DND-41 (cell line): ENCODE measurements around the gene SKAP1.

Experiments
- EZH2 ChIP-seq: IDR thresholded peaks from 3 replicates; pipeline ENCODE4 v1.6.1; 2012; ENCODE audit warnings: borderline replicate concordance, low read depth, mild to moderate bottlenecking, moderate library complexity, low read length, inconsistent platforms; ENCODE audit not compliant: severe bottlenecking
- TF ChIP-seq, protein P1 (sequence below): IDR thresholded peaks from 2 replicates; pipeline ENCODE4 v1.5.1; 2012; ENCODE audit warnings: borderline replicate concordance, low read length, moderate library complexity, mild to moderate bottlenecking; ENCODE audit not compliant: poor library complexity, severe bottlenecking; ENCODE audit errors: extremely low read depth

DNA sequence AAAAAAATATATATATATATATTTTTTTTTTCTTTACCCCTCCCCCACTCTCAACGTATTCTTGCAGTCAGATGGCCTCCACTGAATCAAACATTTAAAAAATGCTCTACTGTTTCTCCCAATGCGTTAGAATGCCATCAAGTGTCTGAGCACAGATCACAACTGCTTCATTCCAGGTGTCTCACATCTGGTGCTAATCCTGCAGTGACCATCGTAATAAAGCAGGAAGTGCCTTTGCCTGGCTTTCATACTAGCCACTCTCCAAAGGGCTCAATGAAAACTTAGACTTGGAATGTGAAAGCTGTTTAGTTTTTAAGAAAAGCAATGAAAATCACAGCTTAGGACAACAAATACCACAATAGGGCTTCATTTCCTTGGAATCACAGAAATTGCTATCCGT lies 37.2 kb downstream of the SKAP1 start:
- TF ChIP-seq, protein P1, sequence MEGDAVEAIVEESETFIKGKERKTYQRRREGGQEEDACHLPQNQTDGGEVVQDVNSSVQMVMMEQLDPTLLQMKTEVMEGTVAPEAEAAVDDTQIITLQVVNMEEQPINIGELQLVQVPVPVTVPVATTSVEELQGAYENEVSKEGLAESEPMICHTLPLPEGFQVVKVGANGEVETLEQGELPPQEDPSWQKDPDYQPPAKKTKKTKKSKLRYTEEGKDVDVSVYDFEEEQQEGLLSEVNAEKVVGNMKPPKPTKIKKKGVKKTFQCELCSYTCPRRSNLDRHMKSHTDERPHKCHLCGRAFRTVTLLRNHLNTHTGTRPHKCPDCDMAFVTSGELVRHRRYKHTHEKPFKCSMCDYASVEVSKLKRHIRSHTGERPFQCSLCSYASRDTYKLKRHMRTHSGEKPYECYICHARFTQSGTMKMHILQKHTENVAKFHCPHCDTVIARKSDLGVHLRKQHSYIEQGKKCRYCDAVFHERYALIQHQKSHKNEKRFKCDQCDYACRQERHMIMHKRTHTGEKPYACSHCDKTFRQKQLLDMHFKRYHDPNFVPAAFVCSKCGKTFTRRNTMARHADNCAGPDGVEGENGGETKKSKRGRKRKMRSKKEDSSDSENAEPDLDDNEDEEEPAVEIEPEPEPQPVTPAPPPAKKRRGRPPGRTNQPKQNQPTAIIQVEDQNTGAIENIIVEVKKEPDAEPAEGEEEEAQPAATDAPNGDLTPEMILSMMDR, result no peak
- TF ChIP-seq EZH2, result no peak
